Uterus (tissue), 2 donors: ENCODE data around the gene PHC2.

Source experiments
- CTCF ChIP-seq, 4 experiments: fragments of 200-600 bp in 2 of 4; fragments of 450-650 bp in 2 of 4; sonication (generic) in 2 of 4; IDR thresholded peaks; one replicate each; pipeline ENCODE4 v1.5.1; 2016 to 2019; ENCODE audit warnings: antibody characterized with exemption in 4 of 4, mild to moderate bottlenecking in 2 of 4, moderate library complexity in 1 of 4
- POLR2A ChIP-seq, 2 donors: fragments of 450-650 bp; IDR thresholded peaks; one replicate each; pipeline ENCODE4 v1.6.1; 2016; ENCODE audit warnings: antibody characterized with exemption in 2 of 2, mild to moderate bottlenecking in 1 of 2, moderate library complexity in 1 of 2

- TF ChIP-seq CTCF (IDR thresholded peaks at IDR 0.05) = no peak
- no peak for TF ChIP-seq POLR2A (IDR thresholded peaks at IDR 0.05)
These were observed 38.7 kb downstream of the PHC2 start for GRCh38 chr1:33392206-33392605.
